Germinal center (tissue), 1 donor: Measurements from ENCODE around the gene AKAP6.

Source experiments
- DNase-seq: peaks from one replicate; pipeline ENCODE4 v3.0.0; 2012; ENCODE audit warnings: mixed read lengths, low spot score

Gene AKAP6

GRCh38 chr14:32707742-32708500 lies 378.8 kb downstream of the AKAP6 start:
- no peak for DNase-seq

GRCh38 chr14:32709027-32709426 lies 379.9 kb downstream of the AKAP6 start:
- DNase-seq = no peak

GRCh38 chr14:32710231-32710671 lies 381.2 kb downstream of the AKAP6 start:
- DNase-seq = no peak

- DNase-seq = peak; percentile 8
Measured at GRCh38 chr14:32710731-32711680, 381.9 kb downstream of the AKAP6 start.

GRCh38 chr14:32713856-32714255 lies 384.8 kb downstream of the AKAP6 start:
- DNase-seq = no peak

GRCh38 chr14:32719601-32720000 lies 390.5 kb downstream of the AKAP6 start:
- no peak for DNase-seq

- no peak for DNase-seq
Measured at GRCh38 chr14:32720927-32721326, 391.8 kb downstream of the AKAP6 start.

GRCh38 chr14:32722631-32723183 lies 393.6 kb downstream of the AKAP6 start:
- no peak for DNase-seq

- DNase-seq = no peak
Measured at GRCh38 chr14:32724867-32725471, 395.9 kb downstream of the AKAP6 start.

- no peak for DNase-seq
Measured at GRCh38 chr14:32726516-32726915, 397.4 kb downstream of the AKAP6 start.

- DNase-seq = no peak
Measured at GRCh38 chr14:32727832-32728231, 398.7 kb downstream of the AKAP6 start.

GRCh38 chr14:32728526-32728925 lies 399.4 kb downstream of the AKAP6 start:
- DNase-seq = no peak

GRCh38 chr14:32728976-32729375 lies 399.9 kb downstream of the AKAP6 start:
- DNase-seq = no peak

- DNase-seq = no peak
Measured at GRCh38 chr14:32731249-32731648, 402.2 kb downstream of the AKAP6 start.

- DNase-seq = no peak
Measured at GRCh38 chr14:32733015-32733414, 403.9 kb downstream of the AKAP6 start.

- DNase-seq = no peak
Measured at GRCh38 chr14:32734261-32734660, 405.2 kb downstream of the AKAP6 start.

GRCh38 chr14:32737621-32738020 lies 408.5 kb downstream of the AKAP6 start:
- DNase-seq = no peak

- no peak for DNase-seq
Measured at GRCh38 chr14:32738206-32738871, 409.2 kb downstream of the AKAP6 start.

- DNase-seq = no peak
Measured at GRCh38 chr14:32744811-32745445, 415.8 kb downstream of the AKAP6 start.

GRCh38 chr14:32754209-32754608 lies 425.1 kb downstream of the AKAP6 start:
- no peak for DNase-seq

GRCh38 chr14:32756173-32756572 lies 427.1 kb downstream of the AKAP6 start:
- DNase-seq = no peak
